Panc1 (cell line): ENCODE data around the gene ANKRD23. TPM values are rescaled to one million over a fixed set of nuclear protein-coding genes. Genes with fewer than 3 reads are reported as not detected.

ENCODE experiments used
- ATAC-seq: fragments of 200-7000 bp; cut with Tn5 transposase; 2 replicates; pipeline ENCODE4 v1.9.1; 2020; ENCODE audit warnings: mild to moderate bottlenecking, moderate library complexity
- BruUV-seq: library from RNA; stranded (reverse); fragments of 400-500 nt; replicated peaks from 2 replicates; lab custom pipeline; 2021; lab: Mats Ljungman, UMichigan
- CTCF ChIA-PET: fragments of 300-600 bp; sonication (Branson Sonifier 250); formaldehyde crosslinking; loops from one replicate; lab custom pipeline; 2022; ENCODE audit warnings: antibody characterized with exemption; lab: Charles Lee
- POLR2A ChIA-PET: fragments of 300-600 bp; sonication (Branson Sonifier 250); formaldehyde crosslinking; loops from one replicate; lab custom pipeline; 2022; ENCODE audit warnings: antibody characterized with exemption; lab: Charles Lee
- DNase-seq: peaks from one replicate; pipeline ENCODE4 v3.0.0-alpha.2; 2010; ENCODE audit warnings: low read depth, low spot score
- H3K27ac ChIP-seq: 2 replicates; pipeline ENCODE4 v1.5.1; 2011; ENCODE audit warnings: mild to moderate bottlenecking, low read length, inconsistent platforms
- H3K27me3 ChIP-seq: fragments of 200-500 bp; sonication (Bioruptor generic); 2 replicates; pipeline ENCODE4 v1.6.0; 2014; ENCODE audit warnings: low read length, inconsistent platforms; ENCODE audit not compliant: control insufficient read depth, insufficient read depth
- H3K36me3 ChIP-seq: fragments of 200-500 bp; sonication (Bioruptor generic); 2 replicates; pipeline ENCODE4 v1.5.1; 2014; ENCODE audit warnings: inconsistent platforms, mild to moderate bottlenecking, low read length, moderate library complexity; ENCODE audit not compliant: control insufficient read depth, insufficient read depth
- H3K4me1 ChIP-seq: 2 replicates; pipeline ENCODE4 v1.5.1; 2011; ENCODE audit warnings: inconsistent platforms, mild to moderate bottlenecking, low read length, moderate library complexity; ENCODE audit not compliant: control insufficient read depth, insufficient read depth
- H3K4me3 ChIP-seq, 2 experiments: 2 replicates each; pipeline ENCODE4 v1.5.1; 2011 to 2012; ENCODE audit warnings: low read depth in 2 of 2, low read length in 2 of 2, mild to moderate bottlenecking in 2 of 2, inconsistent platforms in 1 of 2, moderate library complexity in 1 of 2
- H3K9me3 ChIP-seq: fragments of 200-500 bp; sonication (Bioruptor generic); 2 replicates; pipeline ENCODE4 v1.5.1; 2014; ENCODE audit warnings: low read depth, mild to moderate bottlenecking, inconsistent platforms, low read length, moderate library complexity; ENCODE audit not compliant: control insufficient read depth, insufficient read depth
- CTCF ChIP-seq: fragments of 450-650 bp; IDR thresholded peaks from 2 replicates; pipeline ENCODE4 v1.5.1; 2017; ENCODE audit warnings: mild to moderate bottlenecking
- POLR2AphosphoS5 ChIP-seq: IDR thresholded peaks from 2 replicates; pipeline ENCODE4 v1.6.1; 2012; ENCODE audit warnings: mild to moderate bottlenecking, low read depth, low read length, moderate library complexity
- REST ChIP-seq, 2 experiments: IDR thresholded peaks; 2 replicates each; pipeline ENCODE4 v1.6.1; 2011 to 2012; ENCODE audit warnings: low read depth in 2 of 2, control low read depth in 1 of 2, low read length in 1 of 2, mild to moderate bottlenecking in 1 of 2, moderate library complexity in 1 of 2; ENCODE audit not compliant: insufficient read depth in 1 of 2
- SIN3A ChIP-seq: IDR thresholded peaks from 2 replicates; pipeline ENCODE4 v1.6.1; 2012; ENCODE audit warnings: low read depth, mild to moderate bottlenecking, low read length, moderate library complexity, borderline replicate concordance; ENCODE audit not compliant: insufficient read depth
- TCF7L2 ChIP-seq: IDR thresholded peaks from 2 replicates; pipeline ENCODE4 v1.6.1; 2011; ENCODE audit warnings: mild to moderate bottlenecking, low read depth, low read length, inconsistent platforms
- in situ Hi-C: cut with HindIII; loops from 2 replicates; pipeline ENCODE4 v1.10.0; 2016; ENCODE audit warnings: low sequenced_read_pairs, low pct_unique_long_range_greater_than_20kb
- intact Hi-C: fragments of 100-400 bp; cut with micrococcal nuclease; formaldehyde crosslinking; loops from one replicate; pipeline ENCODE4 v1.10.0; 2022; ENCODE audit not compliant: unreplicated experiment
- total RNA-seq: library from RNA; stranded (reverse); gene quantifications from one replicate; pipeline ENCODE4 v1.2.1, GENCODE V29; 2021; ENCODE audit not compliant: unreplicated experiment

The ANKRD23 gene
- total RNA-seq, 1 experiment from 2014 or later, result 3.2 TPM

- Histone ChIP-seq H3K9me3 (no peaks in the 10 kb centered on the region), H3K4me1 (peaks cover 22% of the 10 kb centered on the region), H3K4me3 (peak overlapping the region; percentile 66 to 70), H3K27ac (peak overlapping the region; percentile 92; the same call in 1 of the 2 replicates), H3K27me3 (no peaks in the 10 kb centered on the region), H3K36me3 (peaks cover 6% of the 10 kb centered on the region; the same call in 1 of the 2 replicates)
- CTCF ChIA-PET, result interaction anchor here (0.6 to 1.0 kb wide), 4 partner anchors 8 to 358 kb away, joined by 3 to 9 read pairs (median 7); no protein-coding TSS in a partner anchor
- ATAC-seq (peak; percentile 49), DNase-seq (no peak)
- BruUV-seq, result no TSS peak
- no peak for TF ChIP-seq SIN3A
- TF ChIP-seq TCF7L2, result no peak
- no peak; the same call in 1 of the 2 replicates for TF ChIP-seq CTCF
- TF ChIP-seq REST (IDR thresholded peaks at IDR 0.05; ENCODE audit: insufficient read depth in 1 of 2, low read depth in 2 of 2, low read length in 1 of 2), result no peak
- TF ChIP-seq POLR2AphosphoS5, result no peak
- POLR2A ChIA-PET, result interaction anchor here (0.6 to 0.7 kb wide), 2 partner anchors 10 to 84 kb away, joined by 3 to 4 read pairs; no protein-coding TSS in a partner anchor
- intact Hi-C loops (no loop called here), in situ Hi-C loops (no loop called here)
Measured at GRCh38 chr2:96869281-96869821, 25.5 kb upstream of the ANKRD23 start.

- Histone ChIP-seq H3K36me3 (peaks cover 6% of the 10 kb centered on the region; the same call in 1 of the 2 replicates), H3K27me3 (no peaks in the 10 kb centered on the region), H3K4me3 (peak overlapping the region; percentile 66 to 70), H3K9me3 (no peaks in the 10 kb centered on the region), H3K4me1 (peaks cover 18% of the 10 kb centered on the region), H3K27ac (peak overlapping the region; percentile 92)
- no peak for TF ChIP-seq REST (IDR thresholded peaks at IDR 0.05; ENCODE audit: insufficient read depth in 1 of 2, low read depth in 2 of 2, low read length in 1 of 2)
- TF ChIP-seq CTCF, result peak; percentile 95
- peak; percentile 58 for TF ChIP-seq POLR2AphosphoS5
- peak; percentile 28; the same call in 1 of the 2 replicates for TF ChIP-seq SIN3A
- TF ChIP-seq TCF7L2, result no peak
- POLR2A ChIA-PET, result interaction anchor here (0.6 to 0.7 kb wide), 3 partner anchors 10 to 533 kb away, joined by 3 to 7 read pairs (median 4); partner anchors contain the start of gene NCAPH
- ATAC-seq, result peak; percentile 75
- in situ Hi-C loops, result no loop called here
- DNase-seq, result no peak
- CTCF ChIA-PET, result interaction anchor here (0.6 to 1.0 kb wide), 6 partner anchors 9 to 1225 kb away, joined by 3 to 9 read pairs (median 4); no protein-coding TSS in a partner anchor
- intact Hi-C loops, result no loop called here
- BruUV-seq, result no TSS peak
Measured at GRCh38 chr2:96868555-96869280, 24.9 kb upstream of the ANKRD23 start.
